PC-9 (cell line): Measurements from ENCODE around the gene BMP8A.

Experiments used
- EZH2 ChIP-seq: fragments of 200-600 bp; sonication (generic); IDR thresholded peaks from 2 replicates; pipeline ENCODE4 v1.8.0; 2017; ENCODE audit warnings: antibody characterized with exemption, low read depth
- TF ChIP-seq, protein P1 (sequence below): fragments of 200-600 bp; sonication (generic); conservative IDR thresholded peaks from 2 replicates; pipeline ENCODE4 v1.6.1; 2017; ENCODE audit warnings: mixed run types, antibody characterized with exemption, mild to moderate bottlenecking, moderate library complexity

DNA sequence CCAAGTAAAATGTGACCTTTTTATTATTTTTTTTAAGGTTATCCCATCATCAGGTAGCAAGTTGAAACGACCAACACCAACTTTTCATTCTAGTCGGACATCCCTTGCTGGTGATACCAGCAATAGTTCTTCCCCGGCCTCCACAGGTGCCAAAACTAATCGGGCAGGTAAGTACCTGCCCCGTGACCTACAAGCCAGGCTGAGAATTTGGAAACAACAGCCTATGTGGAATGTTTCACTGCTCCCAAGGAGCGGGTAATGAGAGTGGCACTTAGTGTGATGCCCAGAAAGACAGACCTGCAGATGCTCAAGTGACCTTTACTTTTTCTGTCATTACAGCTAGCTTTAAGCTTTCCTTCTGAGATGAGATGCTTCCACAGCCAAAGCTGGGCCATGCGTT lies 6.9 kb upstream of the BMP8A start:
- TF ChIP-seq, protein P1, sequence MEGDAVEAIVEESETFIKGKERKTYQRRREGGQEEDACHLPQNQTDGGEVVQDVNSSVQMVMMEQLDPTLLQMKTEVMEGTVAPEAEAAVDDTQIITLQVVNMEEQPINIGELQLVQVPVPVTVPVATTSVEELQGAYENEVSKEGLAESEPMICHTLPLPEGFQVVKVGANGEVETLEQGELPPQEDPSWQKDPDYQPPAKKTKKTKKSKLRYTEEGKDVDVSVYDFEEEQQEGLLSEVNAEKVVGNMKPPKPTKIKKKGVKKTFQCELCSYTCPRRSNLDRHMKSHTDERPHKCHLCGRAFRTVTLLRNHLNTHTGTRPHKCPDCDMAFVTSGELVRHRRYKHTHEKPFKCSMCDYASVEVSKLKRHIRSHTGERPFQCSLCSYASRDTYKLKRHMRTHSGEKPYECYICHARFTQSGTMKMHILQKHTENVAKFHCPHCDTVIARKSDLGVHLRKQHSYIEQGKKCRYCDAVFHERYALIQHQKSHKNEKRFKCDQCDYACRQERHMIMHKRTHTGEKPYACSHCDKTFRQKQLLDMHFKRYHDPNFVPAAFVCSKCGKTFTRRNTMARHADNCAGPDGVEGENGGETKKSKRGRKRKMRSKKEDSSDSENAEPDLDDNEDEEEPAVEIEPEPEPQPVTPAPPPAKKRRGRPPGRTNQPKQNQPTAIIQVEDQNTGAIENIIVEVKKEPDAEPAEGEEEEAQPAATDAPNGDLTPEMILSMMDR: no peak
- TF ChIP-seq EZH2: no peak
